Measurements from ENCODE around the gene UBR4.
"Not testable (repeated sequence)": the region's sequence is repeated elsewhere in the genome, so short reads cannot be mapped to it uniquely, and the experiment has no call there.

UBR4 gene

DNA sequence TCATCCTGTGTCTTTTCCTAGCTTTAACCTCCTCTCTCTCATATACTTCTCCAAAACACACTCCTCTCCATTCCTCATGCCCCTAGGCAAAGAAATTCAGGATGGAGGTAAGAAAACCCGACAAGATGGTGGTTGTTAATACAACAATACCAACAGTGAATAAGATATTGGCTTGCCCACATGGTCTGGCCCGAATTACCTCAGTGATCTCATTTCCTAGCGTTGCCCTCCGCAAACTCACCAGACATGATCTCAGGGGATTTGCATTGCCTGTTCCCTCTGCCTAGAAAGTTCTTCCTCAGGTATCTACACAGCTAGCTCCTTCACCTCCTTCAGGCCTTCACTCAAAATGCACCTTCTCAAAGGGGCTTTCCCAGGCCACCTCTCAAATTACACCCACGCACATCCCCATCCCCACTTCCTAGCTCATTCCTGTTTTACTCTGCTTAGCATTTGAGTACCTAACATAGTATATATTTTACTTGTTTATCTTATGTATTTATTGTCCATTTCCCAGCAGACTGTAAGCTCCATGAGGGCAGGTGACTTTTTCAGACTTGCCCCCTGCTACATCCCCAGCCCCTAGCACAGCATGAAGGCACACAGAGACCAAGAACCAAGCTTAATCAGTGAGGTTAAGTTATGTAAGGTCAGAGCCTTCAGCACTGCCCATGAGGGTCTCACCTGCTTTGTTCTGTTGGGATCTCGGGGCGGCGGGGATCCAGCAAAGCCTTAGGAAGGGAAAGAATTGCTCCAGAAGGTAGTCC lies 10.2 kb upstream of the UBR4 start:
- DNase-seq (ENCODE audit: low read depth, low spot score), result no peak

- DNase-seq (ENCODE audit: low read depth, low spot score), result no peak
Measured at GRCh38 chr1:19219451-19219850, 9.4 kb upstream of the UBR4 start.

DNA sequence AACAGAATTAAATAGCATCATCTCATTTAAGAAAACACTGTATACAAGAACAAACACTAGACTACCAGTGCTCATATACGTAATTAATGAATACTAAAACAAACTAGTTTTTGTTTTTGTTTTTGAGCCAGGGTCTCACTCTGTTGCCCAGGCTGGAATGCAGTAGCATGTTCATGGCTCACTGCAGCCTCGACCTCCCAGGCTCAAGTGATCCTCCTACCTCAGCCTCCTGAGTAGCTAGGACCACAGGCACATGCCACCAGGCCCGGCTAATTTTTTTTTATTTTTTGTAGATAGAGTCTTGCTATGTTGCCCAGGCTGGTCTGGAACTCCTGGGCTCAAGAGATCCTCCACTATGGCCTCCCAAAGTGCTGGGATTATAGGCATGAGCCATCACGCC lies 6.5 kb upstream of the UBR4 start:
- not testable (repeated sequence) for DNase-seq (ENCODE audit: low read depth, low spot score)

DNA sequence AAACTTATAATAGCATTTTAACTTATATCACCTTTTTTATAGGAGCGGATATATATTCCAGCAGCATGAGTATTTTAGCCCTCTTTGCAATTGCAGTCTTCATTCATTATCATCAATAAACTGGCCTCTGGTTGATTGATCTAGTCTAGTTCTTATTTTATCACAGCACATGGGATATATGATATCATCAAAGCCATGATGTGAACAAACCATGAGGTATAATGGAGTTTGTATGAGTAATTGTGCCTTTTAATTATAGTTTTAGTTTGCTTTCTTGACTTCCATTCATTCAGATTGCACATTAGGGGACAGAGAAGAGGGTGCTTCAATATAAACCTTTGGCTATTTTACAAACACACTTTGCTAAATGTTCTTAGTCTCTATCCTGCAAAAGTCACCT lies 3.5 kb upstream of the UBR4 start:
- no peak for DNase-seq (ENCODE audit: low read depth, low spot score)

DNA sequence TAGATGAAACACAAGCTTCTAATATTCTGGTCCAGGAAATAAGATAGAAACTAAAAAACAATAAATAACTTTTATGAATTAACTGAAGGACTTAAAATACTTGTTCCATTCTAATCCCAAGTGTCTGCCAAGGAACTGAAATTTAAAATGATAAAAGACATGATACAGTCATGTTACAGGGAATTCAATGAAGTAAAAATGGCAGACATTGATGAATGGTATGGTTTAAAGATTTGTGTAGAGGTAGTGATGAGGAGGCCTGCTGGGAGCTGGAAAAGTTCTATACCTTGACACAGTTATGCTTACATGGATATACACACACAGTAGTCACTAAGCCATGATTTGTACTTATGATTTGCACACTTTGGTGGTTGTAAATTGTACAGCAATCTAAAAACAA lies 2.1 kb upstream of the UBR4 start:
- no peak for DNase-seq (ENCODE audit: low read depth, low spot score)

- DNase-seq (ENCODE audit: low read depth, low spot score), result no peak
Measured at GRCh38 chr1:19210772-19211549, 895 bp upstream of the UBR4 start.

GRCh38 chr1:19209439-19209989 lies 552 bp downstream of the UBR4 start:
- DNase-seq (ENCODE audit: low read depth, low spot score), result peak; percentile 7

DNA sequence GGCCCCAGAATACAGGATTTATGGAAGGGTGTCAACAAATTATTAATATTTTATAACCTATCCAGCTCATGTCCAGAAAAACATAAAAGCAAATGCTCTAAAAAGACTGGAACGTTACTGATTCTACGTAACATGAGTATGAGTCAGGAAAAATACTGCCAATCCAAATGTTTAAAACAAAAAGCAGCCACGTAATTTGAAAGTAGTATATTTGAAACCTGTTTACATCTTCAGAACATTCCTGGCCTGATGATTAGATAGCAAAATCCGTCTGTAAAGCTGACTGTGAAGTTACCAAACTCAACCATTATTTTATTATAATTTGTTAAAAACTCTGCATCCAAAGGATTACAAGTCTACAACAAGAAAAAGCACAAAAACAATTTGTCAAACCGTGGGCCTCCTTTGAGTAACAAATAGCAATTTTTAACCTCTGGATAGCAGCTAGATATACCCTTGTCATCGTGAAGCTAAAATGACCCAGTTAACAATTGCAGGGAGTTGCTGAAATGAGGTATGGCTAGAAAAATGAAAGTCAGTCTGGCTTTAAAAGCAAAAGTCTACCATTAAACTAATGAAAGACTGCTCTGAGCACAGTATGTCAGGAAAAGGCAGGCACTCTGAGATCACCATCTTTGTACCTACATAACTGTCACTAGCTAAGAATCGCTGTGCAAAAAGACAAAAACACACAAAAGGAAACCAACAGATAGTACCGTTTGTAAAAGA lies 1.2 kb downstream of the UBR4 start:
- DNase-seq (ENCODE audit: low read depth, low spot score), result no peak

- no peak for DNase-seq (ENCODE audit: low read depth, low spot score)
Measured at GRCh38 chr1:19206947-19207346, 3.1 kb downstream of the UBR4 start.

- no peak for DNase-seq (ENCODE audit: low read depth, low spot score)
Measured at GRCh38 chr1:19205845-19206244, 4.2 kb downstream of the UBR4 start.

- DNase-seq (ENCODE audit: low read depth, low spot score), result no peak
Measured at GRCh38 chr1:19205403-19205802, 4.7 kb downstream of the UBR4 start.

- DNase-seq (ENCODE audit: low read depth, low spot score), result no peak
Measured at GRCh38 chr1:19204446-19205266, 5.4 kb downstream of the UBR4 start.

DNA sequence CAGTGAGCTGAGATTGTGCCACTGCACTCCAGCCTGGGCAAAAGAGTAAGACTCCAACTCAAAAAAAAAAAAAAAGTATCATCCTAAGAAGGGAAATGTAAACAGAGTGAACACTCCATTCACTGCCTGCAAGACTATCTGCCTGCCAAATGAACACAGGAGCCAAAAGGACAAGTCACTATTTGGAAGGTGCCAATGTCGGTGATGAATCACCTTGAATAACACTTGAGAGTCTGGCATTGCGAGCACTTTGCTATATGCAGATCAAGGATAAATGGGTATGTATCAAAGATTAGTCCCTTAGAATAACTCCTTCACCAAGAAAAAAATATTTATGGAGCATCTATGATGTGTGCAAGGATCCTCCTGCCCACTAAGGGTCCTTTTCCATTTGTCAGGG lies 6.6 kb downstream of the UBR4 start:
- no peak for DNase-seq (ENCODE audit: low read depth, low spot score)

GRCh38 chr1:19202396-19202795 lies 7.7 kb downstream of the UBR4 start:
- DNase-seq (ENCODE audit: low read depth, low spot score), result no peak

DNA sequence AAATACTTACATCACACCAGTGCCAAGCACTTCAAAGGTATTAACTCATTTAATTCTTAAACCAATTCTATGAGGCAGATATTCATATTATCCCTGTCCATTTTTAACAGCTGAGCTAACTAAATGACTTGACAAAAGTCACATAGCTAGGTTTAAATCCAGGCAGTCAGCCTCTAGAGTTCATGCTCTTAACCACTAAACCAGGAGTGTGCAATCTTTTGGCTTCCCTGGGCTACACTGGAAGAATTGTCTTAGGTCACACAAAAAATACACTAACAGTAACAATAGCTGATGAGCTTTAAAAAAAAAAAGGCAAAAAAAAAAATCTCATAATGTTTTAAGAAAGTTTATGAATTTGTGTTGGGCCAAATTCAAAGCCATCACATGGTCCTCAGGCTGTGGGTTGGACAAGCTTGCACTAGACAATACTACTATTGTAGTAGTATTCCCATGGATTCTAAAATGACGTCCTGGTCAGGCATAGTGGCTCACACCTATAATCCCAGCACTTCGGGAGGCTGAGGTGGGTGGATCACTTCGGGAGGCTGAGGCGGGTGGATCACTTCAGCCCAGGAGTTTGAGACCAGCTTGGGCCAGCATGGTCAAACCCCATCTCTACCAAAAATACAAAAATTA lies 10.0 kb downstream of the UBR4 start:
- no peak for DNase-seq (ENCODE audit: low read depth, low spot score)

DNA sequence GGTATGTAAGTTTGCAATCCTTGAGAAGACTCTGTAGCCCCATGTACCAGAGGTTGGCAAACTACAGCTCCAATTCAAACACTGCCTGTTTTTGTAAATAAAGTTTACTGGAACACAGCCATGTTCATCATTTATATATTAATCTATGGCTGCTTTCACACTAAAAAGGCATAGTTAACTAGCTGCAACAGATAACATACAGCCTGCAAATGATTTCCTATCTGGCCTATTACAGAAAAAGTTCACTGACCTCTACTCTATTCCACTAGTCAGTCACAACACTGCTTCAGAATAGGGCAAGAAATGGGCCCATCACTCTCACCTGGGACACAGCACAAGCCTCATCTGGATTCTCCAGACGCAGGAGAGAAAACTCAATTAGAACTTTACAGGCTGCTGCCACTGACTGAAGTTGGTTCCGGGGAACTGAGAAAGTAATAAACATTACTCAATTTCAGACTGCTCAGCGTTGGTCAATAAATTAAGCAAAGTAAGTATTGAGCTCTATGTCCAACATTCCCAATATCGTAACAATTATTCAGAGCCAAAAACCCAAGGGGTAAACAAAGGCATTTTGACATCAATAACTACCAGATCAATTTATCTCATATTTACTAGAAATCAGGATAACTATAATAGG lies 10.6 kb downstream of the UBR4 start:
- no peak for DNase-seq (ENCODE audit: low read depth, low spot score)

- no peak for DNase-seq (ENCODE audit: low read depth, low spot score)
Measured at GRCh38 chr1:19198820-19199219, 11.2 kb downstream of the UBR4 start.

DNA sequence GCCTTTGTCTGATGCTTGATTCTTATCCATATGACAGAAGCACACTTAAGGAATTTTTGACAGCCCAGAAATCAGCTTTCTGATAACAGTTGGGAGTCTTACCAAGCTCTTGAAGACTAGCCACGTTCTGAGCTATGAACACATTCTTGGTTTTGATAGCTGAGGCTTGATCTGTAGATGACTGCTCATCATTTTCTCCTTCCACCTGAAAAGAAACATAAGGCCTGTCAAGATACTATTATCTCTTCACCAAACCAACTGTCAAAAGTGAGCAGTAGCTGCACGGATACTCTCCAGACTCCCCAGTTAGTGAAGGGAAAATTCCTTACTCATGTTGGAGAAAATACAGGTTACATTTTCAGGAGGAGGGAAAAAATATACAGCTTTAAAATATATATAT lies 12.2 kb downstream of the UBR4 start:
- DNase-seq (ENCODE audit: low read depth, low spot score), result no peak

DNA sequence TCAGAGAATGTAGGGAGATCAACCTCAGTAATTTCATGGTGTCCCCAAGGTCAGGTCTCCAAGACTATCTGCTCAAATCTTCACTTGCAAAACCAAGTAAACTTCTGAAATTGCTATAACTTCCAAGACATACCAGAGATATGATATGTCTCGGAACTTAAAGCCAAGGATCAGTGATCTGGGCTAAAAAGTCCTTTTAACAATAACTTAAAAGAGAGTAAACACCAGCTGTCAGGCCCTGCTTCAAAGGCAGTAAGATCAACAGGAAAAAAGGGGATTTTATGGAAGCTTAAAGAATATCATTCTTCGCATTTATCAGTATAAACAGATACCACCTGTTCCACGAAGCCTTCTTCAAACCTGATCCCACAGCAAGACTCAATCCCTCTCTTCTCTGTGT lies 13.7 kb downstream of the UBR4 start:
- DNase-seq (ENCODE audit: low read depth, low spot score), result no peak

GRCh38 chr1:19193004-19193403 lies 17.1 kb downstream of the UBR4 start:
- no peak for DNase-seq (ENCODE audit: low read depth, low spot score)
